OCI-LY7 (cell line): ENCODE data around the gene VIPAS39. TPM values are rescaled to one million over a fixed set of nuclear protein-coding genes. Genes with fewer than 3 reads are reported as not detected.

Source experiments
- BruUV-seq: library from RNA; stranded (reverse); fragments of 400-500 nt; replicated peaks from 2 replicates; lab custom pipeline; 2021; lab: Mats Ljungman, UMichigan
- CTCF ChIA-PET: fragments of 300-600 bp; sonication (Branson Sonifier 250); formaldehyde crosslinking; loops from one replicate; lab custom pipeline; 2022; ENCODE audit warnings: antibody characterized with exemption; ENCODE audit not compliant: unreplicated experiment; lab: Charles Lee
- POLR2A ChIA-PET: fragments of 300-600 bp; sonication (Branson Sonifier 250); formaldehyde crosslinking; loops from one replicate; lab custom pipeline; 2022; ENCODE audit warnings: antibody characterized with exemption; lab: Charles Lee
- DNase-seq: peaks from one replicate; pipeline ENCODE4 v3.0.0-alpha.2; 2015; ENCODE audit warnings: low spot score
- H2AFZ ChIP-seq: fragments of 200-600 bp; sonication (generic), shearing (Covaris generic); 2 replicates; pipeline ENCODE4 v1.6.1; 2014; ENCODE audit warnings: mild to moderate bottlenecking, antibody characterized with exemption, low read length, moderate library complexity
- H3K27ac ChIP-seq: fragments of 200-600 bp; sonication (generic); 2 replicates; pipeline ENCODE4 v1.5.1; 2014; ENCODE audit warnings: mixed run types, low read depth, mild to moderate bottlenecking, moderate library complexity, low read length, inconsistent platforms; ENCODE audit not compliant: poor library complexity, severe bottlenecking
- H3K36me3 ChIP-seq: fragments of 200-600 bp; sonication (generic); 2 replicates; pipeline ENCODE4 v1.6.1; 2014; ENCODE audit warnings: mild to moderate bottlenecking, antibody characterized with exemption, low read length, moderate library complexity, mixed read lengths; ENCODE audit not compliant: insufficient read depth
- H3K4me1 ChIP-seq: fragments of 200-600 bp; sonication (generic); 2 replicates; pipeline ENCODE4 v1.5.1; 2014; ENCODE audit warnings: mild to moderate bottlenecking, low read length; ENCODE audit not compliant: insufficient read depth, poor library complexity, severe bottlenecking
- H3K4me2 ChIP-seq: fragments of 200-600 bp; sonication (generic); 2 replicates; pipeline ENCODE4 v1.6.1; 2014; ENCODE audit warnings: mild to moderate bottlenecking, low read length
- H3K4me3 ChIP-seq: fragments of 200-600 bp; sonication (generic); 2 replicates; pipeline ENCODE4 v1.5.1; 2014; ENCODE audit warnings: mild to moderate bottlenecking, low read depth, low read length; ENCODE audit not compliant: poor library complexity, severe bottlenecking
- H3K79me2 ChIP-seq: fragments of 200-600 bp; sonication (generic); 2 replicates; pipeline ENCODE4 v1.6.1; 2016; ENCODE audit warnings: low read depth, mild to moderate bottlenecking, low read length, moderate library complexity, mixed read lengths; ENCODE audit not compliant: insufficient read depth
- H3K9me2 ChIP-seq: fragments of 200-600 bp; sonication (generic); 2 replicates; pipeline ENCODE4 v1.6.1; 2016; ENCODE audit warnings: mild to moderate bottlenecking, low read length, mixed read lengths; ENCODE audit not compliant: insufficient read depth
- H3K9me3 ChIP-seq: fragments of 200-600 bp; sonication (generic); 2 replicates; pipeline ENCODE4 v1.6.1; 2014; ENCODE audit warnings: mild to moderate bottlenecking, mixed run types, low read length, mixed read lengths
- H4K20me1 ChIP-seq: fragments of 200-600 bp; sonication (generic); 2 replicates; pipeline ENCODE4 v1.6.1; 2014; ENCODE audit warnings: mild to moderate bottlenecking, antibody characterized with exemption, low read length, moderate library complexity, mixed read lengths; ENCODE audit not compliant: insufficient read depth
- EZH2phosphoT487 ChIP-seq: fragments of 200-600 bp; sonication (generic); IDR thresholded peaks from 2 replicates; pipeline ENCODE4 v1.6.1; 2018; ENCODE audit warnings: low read depth, borderline replicate concordance, mild to moderate bottlenecking, mixed run types, antibody characterized with exemption, low read length, moderate library complexity, mixed read lengths
- intact Hi-C: fragments of 100-400 bp; cut with micrococcal nuclease; formaldehyde crosslinking; loops from one replicate; pipeline ENCODE4 v1.10.0; 2022; ENCODE audit not compliant: unreplicated experiment
- total RNA-seq, 2 experiments: library from RNA; depleted of rRNA in 1 of 2; stranded (reverse); fragments of >200 nt in 1 of 2; shearing (Covaris generic) in 1 of 2; gene quantifications; 2 replicates each; pipeline ENCODE4 v1.2.3, GENCODE V29; 2014 to 2022
- TF ChIP-seq, protein P1 (sequence below): fragments of 200-600 bp; sonication (generic); conservative IDR thresholded peaks from 2 replicates; pipeline ENCODE4 v1.5.1; 2014; ENCODE audit warnings: mild to moderate bottlenecking, antibody characterized with exemption, low read length, moderate library complexity, mixed read lengths

Gene VIPAS39
- total RNA-seq, 2 experiments from 2014 or later, result 13.3 to 20.4 TPM

DNA sequence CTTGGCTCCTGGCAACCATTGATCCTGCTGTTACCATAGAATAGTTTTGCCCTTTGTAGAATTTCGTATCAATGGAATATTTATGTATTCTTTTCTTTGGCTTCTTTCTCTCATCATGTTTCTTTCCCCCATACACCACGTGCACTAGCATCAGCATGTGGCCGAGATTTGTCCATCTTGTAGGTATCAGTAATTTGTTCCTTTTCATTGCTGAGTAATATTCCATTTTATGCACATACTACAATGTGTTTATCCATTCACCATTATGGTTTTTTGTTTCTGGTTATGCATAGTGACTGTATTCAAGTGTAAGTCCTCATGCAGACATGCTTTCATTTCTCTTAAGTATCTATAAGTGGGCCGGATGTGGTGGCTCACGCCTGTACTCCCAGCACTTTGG, 45.7 kb upstream of the VIPAS39 start:
- no peaks in the 10 kb centered on the region for H3K79me2 ChIP-seq
- H4K20me1 ChIP-seq, result no peaks in the 10 kb centered on the region
- intact Hi-C loops, result no loop called here
- H2AFZ ChIP-seq, result no peak overlapping the region
- H3K4me3 ChIP-seq, result no peak overlapping the region
- H3K4me2 ChIP-seq, result no peak overlapping the region
- BruUV-seq, result no TSS peak
- H3K9me3 ChIP-seq, result no peaks in the 10 kb centered on the region
- CTCF ChIA-PET, result no interaction called here
- POLR2A ChIA-PET, result interaction anchor here (0.6 to 0.7 kb wide), 2 partner anchors 59 to 64 kb away, joined by 3 read pairs; no protein-coding TSS in a partner anchor
- peaks cover 15% of the 10 kb centered on the region for H3K4me1 ChIP-seq
- TF ChIP-seq EZH2phosphoT487, result no peak
- TF ChIP-seq, protein P1, sequence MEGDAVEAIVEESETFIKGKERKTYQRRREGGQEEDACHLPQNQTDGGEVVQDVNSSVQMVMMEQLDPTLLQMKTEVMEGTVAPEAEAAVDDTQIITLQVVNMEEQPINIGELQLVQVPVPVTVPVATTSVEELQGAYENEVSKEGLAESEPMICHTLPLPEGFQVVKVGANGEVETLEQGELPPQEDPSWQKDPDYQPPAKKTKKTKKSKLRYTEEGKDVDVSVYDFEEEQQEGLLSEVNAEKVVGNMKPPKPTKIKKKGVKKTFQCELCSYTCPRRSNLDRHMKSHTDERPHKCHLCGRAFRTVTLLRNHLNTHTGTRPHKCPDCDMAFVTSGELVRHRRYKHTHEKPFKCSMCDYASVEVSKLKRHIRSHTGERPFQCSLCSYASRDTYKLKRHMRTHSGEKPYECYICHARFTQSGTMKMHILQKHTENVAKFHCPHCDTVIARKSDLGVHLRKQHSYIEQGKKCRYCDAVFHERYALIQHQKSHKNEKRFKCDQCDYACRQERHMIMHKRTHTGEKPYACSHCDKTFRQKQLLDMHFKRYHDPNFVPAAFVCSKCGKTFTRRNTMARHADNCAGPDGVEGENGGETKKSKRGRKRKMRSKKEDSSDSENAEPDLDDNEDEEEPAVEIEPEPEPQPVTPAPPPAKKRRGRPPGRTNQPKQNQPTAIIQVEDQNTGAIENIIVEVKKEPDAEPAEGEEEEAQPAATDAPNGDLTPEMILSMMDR, result no peak
- no peak overlapping the region for H3K27ac ChIP-seq
- H3K36me3 ChIP-seq, result peaks cover 18% of the 10 kb centered on the region
- no peaks in the 10 kb centered on the region for H3K9me2 ChIP-seq
- no peak for DNase-seq

DNA sequence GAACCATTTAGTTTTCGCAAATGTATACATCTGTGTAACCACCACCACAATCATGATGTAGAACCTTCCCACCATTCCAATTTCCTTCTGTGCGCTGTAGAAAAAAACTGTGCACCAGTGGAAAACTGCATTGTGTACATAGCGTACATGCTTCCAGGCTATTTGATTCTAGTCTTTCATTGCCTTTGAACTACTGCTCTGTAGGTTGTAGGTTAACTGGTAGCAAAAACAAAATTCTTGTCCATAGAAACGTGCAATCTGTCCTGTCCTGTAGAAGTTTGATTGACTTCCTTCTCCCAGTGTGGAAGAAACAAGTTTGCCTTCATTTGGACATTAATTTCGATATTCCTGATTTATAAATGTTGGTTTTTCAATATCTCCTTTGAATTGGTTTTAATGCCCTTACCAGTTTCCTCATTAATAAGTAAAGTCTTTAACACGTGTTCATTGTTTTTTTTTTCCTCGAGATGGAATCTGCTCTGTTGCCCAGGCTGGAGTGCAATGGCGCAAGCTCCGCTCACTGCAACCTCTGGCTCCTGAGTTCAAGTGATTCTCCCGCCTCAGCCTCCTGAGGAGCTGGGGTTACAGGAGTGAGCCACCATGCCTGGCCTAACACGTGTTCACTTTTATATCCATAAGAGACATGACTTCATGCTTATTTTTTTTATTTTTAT, 44.8 kb upstream of the VIPAS39 start:
- Histone ChIP-seq H3K4me3 (no peak overlapping the region), H2AFZ (no peak overlapping the region), H3K9me2 (no peaks in the 10 kb centered on the region), H3K79me2 (no peaks in the 10 kb centered on the region), H3K36me3 (peaks cover 11% of the 10 kb centered on the region; the same call in 1 of the 2 replicates), H4K20me1 (no peaks in the 10 kb centered on the region), H3K4me1 (peaks cover 15% of the 10 kb centered on the region), H3K4me2 (no peak overlapping the region), H3K27ac (no peak overlapping the region), H3K9me3 (no peaks in the 10 kb centered on the region)
- ChIA-PET POLR2A (no interaction called here), CTCF (no interaction called here)
- TF ChIP-seq EZH2phosphoT487, result no peak
- TF ChIP-seq, protein P1, result no peak
- no peak for DNase-seq
- BruUV-seq, result no TSS peak
- intact Hi-C loops, result no loop called here

DNA sequence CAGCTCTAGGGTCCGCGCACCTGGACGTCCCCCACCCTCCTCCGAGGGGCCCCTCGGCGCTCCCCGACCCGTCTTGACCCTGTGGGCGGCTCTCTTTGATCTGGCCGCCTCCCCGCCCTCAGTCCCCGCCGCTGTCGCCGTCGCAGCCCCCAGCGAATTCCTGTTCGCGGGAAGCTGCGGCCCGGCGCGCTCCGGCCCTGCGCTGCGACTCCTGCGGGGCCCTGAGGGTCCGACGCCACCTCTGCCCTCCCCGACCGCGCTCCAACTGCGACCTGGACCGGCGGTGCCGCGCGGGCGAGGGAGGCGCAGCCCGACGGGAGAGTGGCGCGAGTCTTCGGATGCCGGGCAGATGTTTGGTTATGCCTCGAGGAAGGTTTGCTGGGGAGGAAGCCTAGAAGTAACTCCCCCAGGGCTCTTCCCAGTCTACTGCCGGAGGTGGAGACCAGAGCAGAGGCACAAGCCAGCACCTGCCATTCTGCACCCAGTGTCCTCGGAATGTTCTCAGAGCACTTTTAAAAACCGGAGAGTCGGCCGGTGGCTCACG, 41.7 kb upstream of the VIPAS39 start:
- no TSS peak for BruUV-seq
- H3K4me1 ChIP-seq, result peaks cover 15% of the 10 kb centered on the region
- H3K4me3 ChIP-seq, result peak overlapping the region; percentile 22
- no peak for TF ChIP-seq EZH2phosphoT487
- TF ChIP-seq, protein P1, result no peak
- H4K20me1 ChIP-seq, result no peaks in the 10 kb centered on the region
- H3K27ac ChIP-seq, result no peak overlapping the region
- H3K36me3 ChIP-seq, result no peaks in the 10 kb centered on the region
- no peaks in the 10 kb centered on the region for H3K9me2 ChIP-seq
- no peaks in the 10 kb centered on the region for H3K9me3 ChIP-seq
- H3K4me2 ChIP-seq, result peak overlapping the region; percentile 54; the same call in 1 of the 2 replicates
- intact Hi-C loops, result no loop called here
- POLR2A ChIA-PET, result no interaction called here
- CTCF ChIA-PET, result no interaction called here
- no peak for DNase-seq
- no peak overlapping the region for H2AFZ ChIP-seq
- no peaks in the 10 kb centered on the region for H3K79me2 ChIP-seq
